ENCODE measurements around the gene MRPL27. TPM values are rescaled to one million over a fixed set of nuclear protein-coding genes. Genes with fewer than 3 reads are reported as not detected.
A peak's percentile ranks its signal among the peaks of the same experiment; 100 is the strongest.
"Not testable (repeated sequence)": the region's sequence is repeated elsewhere in the genome, so short reads cannot be mapped to it uniquely, and the experiment has no call there.

Gene MRPL27
- total RNA-seq, 1 donor from 2014 or later: 49.8 TPM

DNA sequence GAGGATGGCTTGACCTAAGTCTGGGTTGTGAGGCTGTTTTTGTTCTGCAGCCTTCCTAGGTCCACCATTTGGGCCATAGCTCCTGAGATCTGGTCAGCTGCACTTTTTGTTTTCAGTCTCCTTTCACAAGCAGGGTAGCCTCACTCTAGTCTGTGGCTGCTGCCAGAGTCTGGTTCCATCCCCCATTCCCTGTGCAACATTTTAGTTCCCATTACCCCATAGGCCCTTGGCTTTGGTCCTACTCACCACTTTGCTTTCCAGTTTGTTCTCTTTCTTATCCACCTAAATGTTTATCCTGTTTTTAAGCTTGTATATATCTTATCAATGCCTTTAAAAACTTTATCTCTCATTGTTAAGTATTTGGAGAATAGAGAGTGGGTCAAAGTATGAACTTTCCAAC lies 33.6 kb downstream of the MRPL27 start:
- Mint-ChIP-seq H3K27ac (ENCODE audit: unreplicated experiment) (no peak overlapping the region), H3K9me3 (ENCODE audit: low read depth) (peaks cover 14% of the 10 kb centered on the region), H3K27me3 (ENCODE audit: low read depth) (no peaks in the 10 kb centered on the region), H3K4me3 (ENCODE audit: unreplicated experiment) (no peak overlapping the region), H3K4me1 (ENCODE audit: low read depth) (no peaks in the 10 kb centered on the region), H3K36me3 (ENCODE audit: low read depth) (no peaks in the 10 kb centered on the region)
- DNase-seq (ENCODE audit: low spot score): no peak
- TF ChIP-seq, protein P1, sequence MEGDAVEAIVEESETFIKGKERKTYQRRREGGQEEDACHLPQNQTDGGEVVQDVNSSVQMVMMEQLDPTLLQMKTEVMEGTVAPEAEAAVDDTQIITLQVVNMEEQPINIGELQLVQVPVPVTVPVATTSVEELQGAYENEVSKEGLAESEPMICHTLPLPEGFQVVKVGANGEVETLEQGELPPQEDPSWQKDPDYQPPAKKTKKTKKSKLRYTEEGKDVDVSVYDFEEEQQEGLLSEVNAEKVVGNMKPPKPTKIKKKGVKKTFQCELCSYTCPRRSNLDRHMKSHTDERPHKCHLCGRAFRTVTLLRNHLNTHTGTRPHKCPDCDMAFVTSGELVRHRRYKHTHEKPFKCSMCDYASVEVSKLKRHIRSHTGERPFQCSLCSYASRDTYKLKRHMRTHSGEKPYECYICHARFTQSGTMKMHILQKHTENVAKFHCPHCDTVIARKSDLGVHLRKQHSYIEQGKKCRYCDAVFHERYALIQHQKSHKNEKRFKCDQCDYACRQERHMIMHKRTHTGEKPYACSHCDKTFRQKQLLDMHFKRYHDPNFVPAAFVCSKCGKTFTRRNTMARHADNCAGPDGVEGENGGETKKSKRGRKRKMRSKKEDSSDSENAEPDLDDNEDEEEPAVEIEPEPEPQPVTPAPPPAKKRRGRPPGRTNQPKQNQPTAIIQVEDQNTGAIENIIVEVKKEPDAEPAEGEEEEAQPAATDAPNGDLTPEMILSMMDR (IDR thresholded peaks at IDR 0.05): no peak

DNA sequence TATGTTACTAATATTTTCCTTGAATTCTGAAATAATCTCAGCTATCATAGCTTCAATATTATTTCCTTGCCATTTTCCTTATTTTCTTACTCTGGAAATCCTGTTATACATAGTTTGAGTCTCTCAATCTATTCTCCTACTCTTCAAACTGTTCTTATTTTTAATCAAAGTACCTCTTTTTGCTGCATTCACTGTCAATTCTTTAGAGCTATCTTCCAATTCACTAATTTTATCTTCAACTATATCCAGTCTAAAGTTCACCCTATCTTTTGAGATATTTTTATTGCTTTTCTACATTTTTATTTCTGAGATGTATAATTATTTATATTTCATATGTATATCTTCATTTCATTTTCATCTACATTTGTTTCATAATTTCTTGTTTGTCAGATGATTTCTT lies 34.3 kb downstream of the MRPL27 start:
- no peak for DNase-seq (ENCODE audit: low spot score)
- H3K9me3 Mint-ChIP-seq (ENCODE audit: low read depth): peaks cover 14% of the 10 kb centered on the region
- H3K27ac Mint-ChIP-seq (ENCODE audit: unreplicated experiment): no peak overlapping the region
- no peaks in the 10 kb centered on the region for H3K36me3 Mint-ChIP-seq (ENCODE audit: low read depth)
- H3K4me1 Mint-ChIP-seq (ENCODE audit: low read depth): peaks cover 6% of the 10 kb centered on the region
- H3K4me3 Mint-ChIP-seq (ENCODE audit: unreplicated experiment): no peak overlapping the region
- H3K27me3 Mint-ChIP-seq (ENCODE audit: low read depth): no peaks in the 10 kb centered on the region
- TF ChIP-seq, protein P1 (IDR thresholded peaks at IDR 0.05): no peak

DNA sequence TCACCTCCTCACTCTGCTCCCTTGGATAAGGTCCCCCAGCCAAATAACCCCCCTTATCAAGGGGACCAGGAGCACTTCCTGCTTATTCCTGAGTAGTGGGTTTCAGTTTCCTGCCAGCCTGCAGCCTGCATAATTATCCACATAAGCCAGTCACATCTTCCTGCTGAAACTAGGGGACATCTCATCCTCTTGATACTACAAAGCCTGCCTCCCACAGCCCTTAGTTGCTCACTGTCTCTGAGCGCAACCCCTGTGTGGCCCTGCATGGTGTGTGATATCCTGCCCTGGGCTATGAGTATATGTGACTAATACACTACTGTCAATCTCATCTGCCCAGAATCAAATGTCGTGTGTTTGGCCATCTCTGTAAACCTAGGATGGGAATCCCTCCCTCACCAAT lies 35.0 kb downstream of the MRPL27 start:
- DNase-seq (ENCODE audit: low spot score): no peak
- Mint-ChIP-seq H3K9me3 (ENCODE audit: low read depth) (peaks cover 14% of the 10 kb centered on the region), H3K27ac (ENCODE audit: unreplicated experiment) (no peak overlapping the region), H3K4me1 (ENCODE audit: low read depth) (peaks cover 11% of the 10 kb centered on the region), H3K4me3 (ENCODE audit: unreplicated experiment) (no peak overlapping the region), H3K36me3 (ENCODE audit: low read depth) (no peaks in the 10 kb centered on the region), H3K27me3 (ENCODE audit: low read depth) (no peaks in the 10 kb centered on the region)
- TF ChIP-seq, protein P1 (IDR thresholded peaks at IDR 0.05): no peak

DNA sequence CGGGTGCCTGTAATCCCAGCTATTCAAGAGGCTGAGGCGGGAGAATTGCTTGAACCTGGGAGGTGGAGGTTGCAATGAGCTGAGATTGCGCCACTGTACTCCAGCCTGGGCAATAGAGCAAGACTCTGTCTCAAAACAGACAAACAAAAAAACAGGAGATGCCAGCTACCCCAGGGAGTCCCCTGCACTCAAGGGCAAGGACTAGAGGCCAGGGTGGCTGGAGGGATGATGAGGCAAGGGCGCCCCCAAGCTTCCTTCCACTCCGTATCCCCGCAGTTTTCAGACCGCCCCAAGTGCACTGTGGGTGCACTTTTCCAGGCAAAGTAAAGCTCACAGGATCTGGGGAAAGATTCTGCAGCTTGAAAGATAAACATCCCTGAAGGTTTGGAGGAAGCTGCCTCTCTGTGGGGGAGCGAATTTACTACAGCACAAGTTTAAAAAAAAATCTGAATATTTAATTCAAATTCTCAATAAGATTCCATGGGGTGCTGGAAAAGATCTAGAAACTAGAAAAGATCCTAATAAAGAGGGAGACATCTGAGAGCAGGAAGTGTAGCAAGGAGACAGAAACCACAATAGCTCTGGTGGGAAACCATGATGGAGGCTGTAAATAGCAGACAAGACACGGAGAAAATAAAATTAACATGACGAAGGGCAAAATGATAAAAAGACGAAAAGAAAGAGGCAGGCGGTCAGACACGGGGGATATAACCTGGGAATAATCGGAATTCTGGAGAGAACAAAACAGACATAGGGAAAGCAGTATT lies 39.5 kb downstream of the MRPL27 start:
- not testable (repeated sequence) for H3K27ac Mint-ChIP-seq (ENCODE audit: unreplicated experiment); H3K9me3 Mint-ChIP-seq (ENCODE audit: low read depth); H3K36me3 Mint-ChIP-seq (ENCODE audit: low read depth); H3K27me3 Mint-ChIP-seq (ENCODE audit: low read depth); DNase-seq (ENCODE audit: low spot score); H3K4me3 Mint-ChIP-seq (ENCODE audit: unreplicated experiment)
- peaks cover 11% of the 10 kb centered on the region for H3K4me1 Mint-ChIP-seq (ENCODE audit: low read depth)
- TF ChIP-seq, protein P1 (IDR thresholded peaks at IDR 0.05): peak; percentile 44

DNA sequence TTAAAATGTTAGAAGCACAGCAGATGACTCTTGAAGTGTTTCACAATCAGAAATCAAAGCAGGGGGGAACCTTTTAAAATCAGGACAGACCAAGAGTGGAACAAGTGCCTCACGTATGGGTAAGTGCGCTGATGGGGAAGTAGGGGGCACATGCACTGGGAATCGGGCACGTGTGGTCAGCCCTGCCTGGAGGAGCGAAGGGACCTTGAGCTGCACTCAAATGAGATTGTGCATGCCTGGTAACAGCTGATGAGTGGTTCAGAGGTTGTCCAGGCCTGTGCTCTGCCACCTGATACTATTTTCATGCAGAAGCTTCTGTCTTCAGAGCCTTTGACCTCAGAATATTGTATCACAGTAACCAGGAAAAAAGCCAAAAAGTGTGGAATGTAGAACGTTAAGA lies 40.8 kb downstream of the MRPL27 start:
- Mint-ChIP-seq H3K36me3 (ENCODE audit: low read depth) (no peaks in the 10 kb centered on the region), H3K4me3 (ENCODE audit: unreplicated experiment) (no peak overlapping the region), H3K9me3 (ENCODE audit: low read depth) (no peaks in the 10 kb centered on the region), H3K27ac (ENCODE audit: unreplicated experiment) (no peak overlapping the region), H3K27me3 (ENCODE audit: low read depth) (no peaks in the 10 kb centered on the region), H3K4me1 (ENCODE audit: low read depth) (peaks cover 11% of the 10 kb centered on the region)
- TF ChIP-seq, protein P1 (IDR thresholded peaks at IDR 0.05): no peak
- no peak for DNase-seq (ENCODE audit: low spot score)

Measured in chondrocyte (in vitro differentiated cells).